ENCODE results near the gene NR2C2AP.
"Not testable (repeated sequence)": the region's sequence is repeated elsewhere in the genome, so short reads cannot be mapped to it uniquely, and the experiment has no call there.

NR2C2AP gene

GRCh38 chr19:19191768-19192077 is 11.5 kb downstream of the NR2C2AP start:
- FAIRE-seq: no peak
- no peak for DNase-seq (ENCODE audit: extremely low spot score, insufficient read length, low read depth)

GRCh38 chr19:19186742-19187141 is 16.5 kb downstream of the NR2C2AP start:
- FAIRE-seq (no peak), DNase-seq (ENCODE audit: extremely low spot score, insufficient read length, low read depth) (no peak)

- peak; percentile 61 for FAIRE-seq
- DNase-seq (ENCODE audit: extremely low spot score, insufficient read length, low read depth): no peak
Observed at GRCh38 chr19:19185853-19186740, 17.1 kb downstream of the NR2C2AP start.

GRCh38 chr19:19181488-19181998 is 21.7 kb downstream of the NR2C2AP start:
- no peak for FAIRE-seq
- DNase-seq (ENCODE audit: extremely low spot score, insufficient read length, low read depth): no peak

GRCh38 chr19:19179548-19180441 is 23.4 kb downstream of the NR2C2AP start:
- FAIRE-seq (no peak), DNase-seq (ENCODE audit: extremely low spot score, insufficient read length, low read depth) (no peak)

- FAIRE-seq (no peak), DNase-seq (ENCODE audit: extremely low spot score, insufficient read length, low read depth) (no peak)
Observed at GRCh38 chr19:19176950-19177349, 26.3 kb downstream of the NR2C2AP start.

- FAIRE-seq; DNase-seq (ENCODE audit: extremely low spot score, insufficient read length, low read depth): not testable (repeated sequence)
Observed at GRCh38 chr19:19173243-19173642, 30.0 kb downstream of the NR2C2AP start.

GRCh38 chr19:19171821-19172532 is 31.2 kb downstream of the NR2C2AP start:
- FAIRE-seq: no peak

GRCh38 chr19:19170873-19171672 is 32.1 kb downstream of the NR2C2AP start:
- DNase-seq (ENCODE audit: extremely low spot score, insufficient read length, low read depth) (no peak), FAIRE-seq (no peak)

More at GRCh38 chr19:19171821-19172532, 31.2 kb downstream of the NR2C2AP start:
- DNase-seq (ENCODE audit: extremely low spot score, insufficient read length, low read depth): no peak

- FAIRE-seq (peak; percentile 94), DNase-seq (ENCODE audit: extremely low spot score, insufficient read length, low read depth) (peak; percentile 87)
Observed at GRCh38 chr19:19170053-19170872, 33.0 kb downstream of the NR2C2AP start, which contains the start of gene MEF2B. MEF2B (minus strand) TSS chr19:19170263; CDS start chr19:19150735, 19,528 bp downstream.

GRCh38 chr19:19169236-19170052 is 33.8 kb downstream of the NR2C2AP start:
- FAIRE-seq: peak; percentile 5
- no peak for DNase-seq (ENCODE audit: extremely low spot score, insufficient read length, low read depth)

- DNase-seq (ENCODE audit: extremely low spot score, insufficient read length, low read depth) (no peak), FAIRE-seq (no peak)
Observed at GRCh38 chr19:19167612-19168011, 35.6 kb downstream of the NR2C2AP start.

- FAIRE-seq (no peak), DNase-seq (ENCODE audit: extremely low spot score, insufficient read length, low read depth) (no peak)
Observed at GRCh38 chr19:19165396-19165795, 37.8 kb downstream of the NR2C2AP start.

GRCh38 chr19:19162495-19162894 is 40.7 kb downstream of the NR2C2AP start:
- no peak for FAIRE-seq

GRCh38 chr19:19160461-19161035 is 42.7 kb downstream of the NR2C2AP start:
- FAIRE-seq: no peak

More at GRCh38 chr19:19162495-19162894, 40.7 kb downstream of the NR2C2AP start:
- no peak for DNase-seq (ENCODE audit: extremely low spot score, insufficient read length, low read depth)

GRCh38 chr19:19159534-19159933 is 43.7 kb downstream of the NR2C2AP start:
- no peak for FAIRE-seq
- no peak for DNase-seq (ENCODE audit: extremely low spot score, insufficient read length, low read depth)

More at GRCh38 chr19:19160461-19161035, 42.7 kb downstream of the NR2C2AP start:
- no peak for DNase-seq (ENCODE audit: extremely low spot score, insufficient read length, low read depth)

- no peak for DNase-seq (ENCODE audit: extremely low spot score, insufficient read length, low read depth)
- no peak for FAIRE-seq
Observed at GRCh38 chr19:19157808-19158207, 45.4 kb downstream of the NR2C2AP start.
